ENCODE measurements around the gene DPY19L1.

DNA sequence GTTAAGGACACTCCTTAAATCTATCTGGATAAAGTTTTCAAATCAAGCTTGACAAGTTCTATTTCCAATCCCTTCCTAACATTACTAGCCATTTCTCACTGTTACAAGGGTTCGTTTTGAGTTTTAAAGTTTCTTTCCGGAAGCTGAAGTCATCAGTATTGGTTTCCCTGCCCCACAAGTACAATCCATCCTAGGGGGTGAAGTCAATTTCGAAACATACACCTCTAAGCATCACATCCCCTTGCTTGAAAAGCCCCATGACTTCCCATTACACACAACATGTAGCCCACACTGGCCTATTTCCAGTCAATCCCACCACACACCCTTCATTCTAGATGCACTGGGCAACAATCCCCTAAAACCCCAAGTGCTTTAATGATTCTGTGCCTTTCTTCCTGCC is 13.0 kb downstream of the DPY19L1 start:
- TF ChIP-seq RAD21 (IDR thresholded peaks at IDR 0.05; ENCODE audit: low read depth) = no peak
- no peak for TF ChIP-seq ZNF274 (IDR thresholded peaks at IDR 0.05; ENCODE audit: low read depth, low read length)
- no peak for TF ChIP-seq CTCF (IDR thresholded peaks at IDR 0.05 in 2 of 3, conservative IDR thresholded peaks at IDR 0.05 in 1 of 3; ENCODE audit: borderline replicate concordance in 1 of 3, insufficient read depth in 1 of 3, low read depth in 2 of 3, low read length in 2 of 3)
- TF ChIP-seq EGR1 (IDR thresholded peaks at IDR 0.05; ENCODE audit: low read depth) = no peak
- TF ChIP-seq SIN3A (IDR thresholded peaks at IDR 0.05; ENCODE audit: low read depth) = no peak
- no peak for TF ChIP-seq POLR2A (IDR thresholded peaks at IDR 0.05; ENCODE audit: borderline replicate concordance, extremely low read depth, insufficient read depth, insufficient read length)
- no peak for TF ChIP-seq POLR2AphosphoS5 (IDR thresholded peaks at IDR 0.05; ENCODE audit: low read depth, low read length)
- no peak for TF ChIP-seq MAX (IDR thresholded peaks at IDR 0.05)

Data from HCT116 (cell line).